ENCODE results near the gene VPS50. TPM values are rescaled to one million over a fixed set of nuclear protein-coding genes. Genes with fewer than 3 reads are reported as not detected.

VPS50 gene
- total and polyA plus RNA-seq, 10 of the 15 experiments (the other 5 are each of a cell fraction or from before 2014, with no cell fraction given): 4.0 to 22.0 (median 16.2) TPM

GRCh38 chr7:93203496-93203895 is 28.7 kb upstream of the VPS50 start:
- Histone ChIP-seq H3K4me3 (no peak overlapping the region), H3K4me1 (ENCODE audit: control insufficient read depth, insufficient read depth, low read length) (no peaks in the 10 kb centered on the region), H3K27me3 (replicated peaks in 1 of 2; ENCODE audit: control insufficient read depth in 2 of 2, insufficient read depth in 2 of 2, low read length in 1 of 2) (peaks cover 0 to 2% of the 10 kb centered on the region in 2 experiments; a peak in 1 of 4 replicates), H3K36me3 (ENCODE audit: control insufficient read depth in 2 of 2, insufficient read depth in 2 of 2, low read length in 1 of 2) (no peaks in the 10 kb centered on the region), H3K9ac (ENCODE audit: control insufficient read depth, insufficient read depth, low read length) (no peak overlapping the region), H3K27ac (ENCODE audit: control insufficient read depth, insufficient read depth) (no peak overlapping the region), H4K20me1 (ENCODE audit: control insufficient read depth, insufficient read depth) (no peaks in the 10 kb centered on the region), H3K4me2 (ENCODE audit: control insufficient read depth, insufficient read depth) (no peak overlapping the region), H3K79me2 (ENCODE audit: control insufficient read depth, insufficient read depth, low read length) (no peaks in the 10 kb centered on the region), H3K9me3 (replicated peaks; ENCODE audit: control insufficient read depth, insufficient read depth, low read length) (no peaks in the 10 kb centered on the region), H2AFZ (ENCODE audit: control insufficient read depth, low read depth, low read length) (no peak overlapping the region)
- ChIA-PET CTCF (no interaction called here), POLR2A (no interaction called here), SMC1A (ENCODE audit: uncharacterized antibody, unreplicated experiment) (interaction anchor here (1.3 kb wide), 1 partner anchor 10 kb away, joined by 3 read pairs; no protein-coding TSS in a partner anchor), RAD21 (ENCODE audit: unreplicated experiment) (no interaction called here)
- ATAC-seq: no peak
- FAIRE-seq: no peak
- whole genome bisulfite sequencing (ENCODE audit: insufficient coverage, insufficient replicate concordance, low lambda C conversion rate, missing lambda C conversion rate): 51% methylated on average over 3 of the region's 3 CpGs
- intact Hi-C loops (cut with micrococcal nuclease; ENCODE audit: unreplicated experiment) (no loop called here), in situ Hi-C loops (cut with MboI) (no loop called here)
- BruUV-seq (replicated peaks): no TSS peak
- no peak for TF ChIP-seq CBX5 (IDR thresholded peaks at IDR 0.05; ENCODE audit: low read depth)
- TF ChIP-seq MXI1 (IDR thresholded peaks at IDR 0.05; ENCODE audit: low read depth, low read length): no peak
- no peak for TF ChIP-seq PAX5 (IDR thresholded peaks at IDR 0.05; ENCODE audit: borderline replicate concordance, low read depth, low read length)
- TF ChIP-seq NFYB (IDR thresholded peaks at IDR 0.05; ENCODE audit: insufficient read depth, low read depth, low read length): no peak
- TF ChIP-seq KAT2A (conservative IDR thresholded peaks at IDR 0.05; ENCODE audit: control insufficient read depth, low read depth, low read length): no peak
- TF ChIP-seq BHLHE40 (IDR thresholded peaks at IDR 0.05; ENCODE audit: borderline replicate concordance in 1 of 2, low read depth in 2 of 2, low read length in 1 of 2): no peak
- TF ChIP-seq SMC3 (IDR thresholded peaks at IDR 0.05; ENCODE audit: borderline replicate concordance, low read length): no peak
- no peak for TF ChIP-seq ZBTB11 (CRISPR knock-in tag; IDR thresholded peaks at IDR 0.05)
- no peak for TF ChIP-seq E2F4 (IDR thresholded peaks at IDR 0.05; ENCODE audit: low read depth, low read length)
- no peak for TF ChIP-seq MYB (IDR thresholded peaks at IDR 0.05; ENCODE audit: borderline replicate concordance, low read depth, low read length)
- no peak for TF ChIP-seq CBX3 (IDR thresholded peaks at IDR 0.05; ENCODE audit: borderline replicate concordance, low read depth)
- TF ChIP-seq BCL11A (IDR thresholded peaks at IDR 0.05; ENCODE audit: low read depth, low read length): no peak
- TF ChIP-seq MYC (IDR thresholded peaks at IDR 0.05; ENCODE audit: insufficient read depth, insufficient read length, insufficient replicate concordance, low read length, severe bottlenecking): no peak
- no peak for TF ChIP-seq NRF1 (conservative IDR thresholded peaks at IDR 0.05; ENCODE audit: low read depth, low read length)
- TF ChIP-seq TARDBP (IDR thresholded peaks at IDR 0.05; ENCODE audit: borderline replicate concordance): no peak
- no peak for DNase-seq (ENCODE audit: low read depth, low spot score)
